Measurements from ENCODE around the gene RAG2. TPM values are rescaled to one million over a fixed set of nuclear protein-coding genes. Genes with fewer than 3 reads are reported as not detected.

The RAG2 gene
- total RNA-seq, 1 donor from 2014 or later, result not detected

- H3K27me3 Mint-ChIP-seq (ENCODE audit: unreplicated experiment), result no peaks in the 10 kb centered on the region
- H3K4me1 Mint-ChIP-seq (ENCODE audit: low read depth, unreplicated experiment), result peaks cover 1% of the 10 kb centered on the region
- H3K36me3 Mint-ChIP-seq (ENCODE audit: unreplicated experiment), result no peaks in the 10 kb centered on the region
- TF ChIP-seq, protein P1, sequence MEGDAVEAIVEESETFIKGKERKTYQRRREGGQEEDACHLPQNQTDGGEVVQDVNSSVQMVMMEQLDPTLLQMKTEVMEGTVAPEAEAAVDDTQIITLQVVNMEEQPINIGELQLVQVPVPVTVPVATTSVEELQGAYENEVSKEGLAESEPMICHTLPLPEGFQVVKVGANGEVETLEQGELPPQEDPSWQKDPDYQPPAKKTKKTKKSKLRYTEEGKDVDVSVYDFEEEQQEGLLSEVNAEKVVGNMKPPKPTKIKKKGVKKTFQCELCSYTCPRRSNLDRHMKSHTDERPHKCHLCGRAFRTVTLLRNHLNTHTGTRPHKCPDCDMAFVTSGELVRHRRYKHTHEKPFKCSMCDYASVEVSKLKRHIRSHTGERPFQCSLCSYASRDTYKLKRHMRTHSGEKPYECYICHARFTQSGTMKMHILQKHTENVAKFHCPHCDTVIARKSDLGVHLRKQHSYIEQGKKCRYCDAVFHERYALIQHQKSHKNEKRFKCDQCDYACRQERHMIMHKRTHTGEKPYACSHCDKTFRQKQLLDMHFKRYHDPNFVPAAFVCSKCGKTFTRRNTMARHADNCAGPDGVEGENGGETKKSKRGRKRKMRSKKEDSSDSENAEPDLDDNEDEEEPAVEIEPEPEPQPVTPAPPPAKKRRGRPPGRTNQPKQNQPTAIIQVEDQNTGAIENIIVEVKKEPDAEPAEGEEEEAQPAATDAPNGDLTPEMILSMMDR (IDR thresholded peaks at IDR 0.05; ENCODE audit: partially characterized antibody, unreplicated experiment), result no peak
- no peak overlapping the region for H3K4me3 Mint-ChIP-seq (ENCODE audit: unreplicated experiment)
- H3K9me3 Mint-ChIP-seq (ENCODE audit: unreplicated experiment), result no peaks in the 10 kb centered on the region
- no peak for DNase-seq
- H3K27ac Mint-ChIP-seq (ENCODE audit: unreplicated experiment), result no peak overlapping the region
Measured at GRCh38 chr11:36628141-36628540, 30.1 kb upstream of the RAG2 start.

- Mint-ChIP-seq H3K4me1 (ENCODE audit: low read depth, unreplicated experiment) (peaks cover 1% of the 10 kb centered on the region), H3K27ac (ENCODE audit: unreplicated experiment) (no peak overlapping the region), H3K36me3 (ENCODE audit: unreplicated experiment) (no peaks in the 10 kb centered on the region), H3K9me3 (ENCODE audit: unreplicated experiment) (no peaks in the 10 kb centered on the region), H3K4me3 (ENCODE audit: unreplicated experiment) (no peak overlapping the region), H3K27me3 (ENCODE audit: unreplicated experiment) (no peaks in the 10 kb centered on the region)
- TF ChIP-seq, protein P1 (IDR thresholded peaks at IDR 0.05; ENCODE audit: partially characterized antibody, unreplicated experiment), result no peak
- no peak for DNase-seq
Measured at GRCh38 chr11:36627471-36627870, 29.4 kb upstream of the RAG2 start.

- TF ChIP-seq, protein P1 (IDR thresholded peaks at IDR 0.05; ENCODE audit: partially characterized antibody, unreplicated experiment), result no peak
Measured at GRCh38 chr11:36627006-36627405, 29.0 kb upstream of the RAG2 start.

DNA sequence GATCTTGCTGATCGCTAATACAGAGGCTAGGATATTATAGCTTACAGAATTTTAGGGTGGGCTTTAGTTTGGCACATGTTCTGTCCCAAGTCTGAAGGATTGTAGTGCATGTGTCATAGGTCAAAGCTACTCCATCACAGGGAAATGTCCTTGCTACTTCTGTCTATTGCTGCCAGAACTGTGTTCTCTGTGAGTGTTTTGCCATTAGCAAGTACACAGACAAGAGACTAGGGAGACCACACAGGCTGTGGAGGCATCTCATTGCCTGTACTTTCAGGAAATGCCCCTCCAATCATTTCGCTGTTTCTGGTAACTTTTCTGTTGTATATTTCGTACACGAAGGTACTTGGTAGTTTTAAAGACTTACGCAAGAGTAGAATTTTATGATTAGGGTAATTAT lies 25.5 kb upstream of the RAG2 start:
- Mint-ChIP-seq H3K9me3 (ENCODE audit: unreplicated experiment) (no peaks in the 10 kb centered on the region), H3K27ac (ENCODE audit: unreplicated experiment) (no peak overlapping the region), H3K4me1 (ENCODE audit: low read depth, unreplicated experiment) (peaks cover 12% of the 10 kb centered on the region), H3K27me3 (ENCODE audit: unreplicated experiment) (no peaks in the 10 kb centered on the region), H3K4me3 (ENCODE audit: unreplicated experiment) (no peak overlapping the region), H3K36me3 (ENCODE audit: unreplicated experiment) (no peaks in the 10 kb centered on the region)
- TF ChIP-seq, protein P1 (IDR thresholded peaks at IDR 0.05; ENCODE audit: partially characterized antibody, unreplicated experiment), result no peak
- no peak for DNase-seq

More at GRCh38 chr11:36627006-36627405, 29.0 kb upstream of the RAG2 start:
- H3K9me3 Mint-ChIP-seq (ENCODE audit: unreplicated experiment), result no peaks in the 10 kb centered on the region
- H3K4me1 Mint-ChIP-seq (ENCODE audit: low read depth, unreplicated experiment), result no peaks in the 10 kb centered on the region
- H3K27me3 Mint-ChIP-seq (ENCODE audit: unreplicated experiment), result no peaks in the 10 kb centered on the region
- H3K27ac Mint-ChIP-seq (ENCODE audit: unreplicated experiment), result no peak overlapping the region
- H3K36me3 Mint-ChIP-seq (ENCODE audit: unreplicated experiment), result no peaks in the 10 kb centered on the region
- H3K4me3 Mint-ChIP-seq (ENCODE audit: unreplicated experiment), result no peak overlapping the region
- no peak for DNase-seq

GRCh38 chr11:36622431-36623136 lies 24.5 kb upstream of the RAG2 start:
- Mint-ChIP-seq H3K9me3 (ENCODE audit: unreplicated experiment) (no peaks in the 10 kb centered on the region), H3K4me3 (ENCODE audit: unreplicated experiment) (no peak overlapping the region), H3K27ac (ENCODE audit: unreplicated experiment) (no peak overlapping the region), H3K36me3 (ENCODE audit: unreplicated experiment) (no peaks in the 10 kb centered on the region), H3K4me1 (ENCODE audit: low read depth, unreplicated experiment) (peaks cover 12% of the 10 kb centered on the region), H3K27me3 (ENCODE audit: unreplicated experiment) (no peaks in the 10 kb centered on the region)
- TF ChIP-seq, protein P1 (IDR thresholded peaks at IDR 0.05; ENCODE audit: partially characterized antibody, unreplicated experiment), result no peak
- no peak for DNase-seq
